HG03354 (cell line): ENCODE results near the gene ZNF385D.

Source experiments
- ATAC-seq: cut with Tn5 transposase; IDR thresholded peaks from one replicate; pipeline ENCODE4 v1.9.1; 2021; ENCODE audit warnings: mild to moderate bottlenecking; ENCODE audit not compliant: unreplicated experiment, poor library complexity, severe bottlenecking

Gene ZNF385D

DNA sequence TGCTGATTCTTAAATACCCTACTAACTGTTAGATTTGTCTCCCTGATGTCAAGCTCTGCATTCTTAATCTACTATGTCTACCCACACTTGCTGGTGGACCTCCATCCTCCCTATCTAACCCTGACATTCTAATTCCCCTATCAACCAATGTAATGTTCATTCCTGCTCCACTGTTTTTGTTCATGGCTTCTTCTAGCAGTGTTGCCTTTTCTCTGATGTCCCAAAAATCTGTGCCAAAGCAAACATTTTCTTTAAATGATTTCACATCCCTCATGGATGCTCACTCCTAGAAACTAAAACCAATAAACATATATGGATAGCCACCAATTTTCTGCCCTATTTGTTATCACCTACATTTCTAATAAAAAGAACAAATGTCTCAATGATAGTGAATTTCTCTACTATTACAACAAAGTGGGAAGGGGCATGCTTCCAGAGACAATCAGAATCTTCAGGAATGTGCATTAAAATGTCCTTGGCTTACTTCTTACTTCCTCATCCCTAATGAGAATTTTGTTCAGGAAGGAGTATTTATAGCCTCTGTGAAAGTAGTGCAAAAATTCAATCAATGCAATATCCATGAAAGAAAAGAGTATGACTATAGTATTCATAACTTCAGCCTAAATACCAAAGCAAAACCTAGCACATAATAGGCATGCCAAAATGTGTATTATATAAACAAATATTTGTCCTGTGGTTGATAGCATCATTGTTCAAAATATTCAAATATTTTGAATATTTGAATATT lies 273.3 kb downstream of the ZNF385D start:
- ATAC-seq = no peak

DNA sequence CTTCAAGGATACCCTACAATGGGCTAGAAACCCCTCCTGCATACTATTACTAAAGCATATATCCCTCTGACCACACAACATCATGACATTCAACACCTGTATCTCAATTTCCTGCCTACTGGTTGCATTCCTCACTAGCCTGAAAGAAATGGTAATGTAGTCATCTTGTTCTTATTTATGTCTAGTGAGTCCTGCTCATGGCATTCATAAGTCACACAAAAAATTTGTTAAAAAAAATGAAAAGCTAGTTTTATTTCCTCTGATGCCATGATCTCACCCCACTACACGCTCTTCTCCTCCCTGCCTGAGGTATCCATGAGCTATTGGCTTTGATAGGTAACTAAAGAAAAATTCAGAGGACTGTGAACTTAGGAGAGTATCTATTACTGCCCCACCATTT lies 284.5 kb downstream of the ZNF385D start:
- ATAC-seq = no peak

DNA sequence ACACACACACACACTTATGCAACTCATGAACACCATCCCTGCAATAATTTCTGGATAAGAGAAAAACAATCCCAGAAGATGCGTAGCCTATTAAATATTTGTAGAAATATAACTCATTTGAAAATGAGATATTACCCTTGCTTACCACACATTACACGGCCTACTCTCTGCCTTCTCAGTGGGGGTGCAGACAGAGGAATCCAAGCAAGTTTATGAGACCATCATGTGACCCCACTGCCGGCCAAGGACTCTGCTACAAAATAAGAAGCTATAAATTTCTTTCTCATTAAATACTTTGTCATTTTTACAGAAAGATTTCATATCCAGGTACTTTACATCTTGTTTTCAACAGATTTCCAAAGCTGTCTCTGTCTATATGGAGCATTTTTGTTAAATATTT lies 286.3 kb downstream of the ZNF385D start:
- no peak for ATAC-seq

DNA sequence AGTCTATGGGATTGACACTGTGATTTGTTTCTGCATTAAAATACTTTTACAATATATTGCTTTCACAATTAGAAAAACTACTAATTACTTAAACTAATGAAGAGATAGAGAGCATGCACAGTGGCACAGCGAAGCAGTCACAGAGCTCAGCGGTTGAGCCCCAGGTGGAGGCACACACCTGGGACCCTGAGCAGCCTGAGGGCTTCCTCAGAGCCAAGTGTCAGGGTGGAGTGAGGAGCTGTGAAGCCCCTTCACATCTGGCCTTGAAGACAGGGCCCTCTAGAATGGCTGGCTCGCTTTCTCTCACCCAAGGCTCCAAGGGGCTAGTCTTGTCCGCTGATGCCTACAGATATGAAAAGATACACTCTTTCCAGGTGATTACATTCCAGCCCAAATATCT lies 287.7 kb downstream of the ZNF385D start:
- no peak for ATAC-seq

DNA sequence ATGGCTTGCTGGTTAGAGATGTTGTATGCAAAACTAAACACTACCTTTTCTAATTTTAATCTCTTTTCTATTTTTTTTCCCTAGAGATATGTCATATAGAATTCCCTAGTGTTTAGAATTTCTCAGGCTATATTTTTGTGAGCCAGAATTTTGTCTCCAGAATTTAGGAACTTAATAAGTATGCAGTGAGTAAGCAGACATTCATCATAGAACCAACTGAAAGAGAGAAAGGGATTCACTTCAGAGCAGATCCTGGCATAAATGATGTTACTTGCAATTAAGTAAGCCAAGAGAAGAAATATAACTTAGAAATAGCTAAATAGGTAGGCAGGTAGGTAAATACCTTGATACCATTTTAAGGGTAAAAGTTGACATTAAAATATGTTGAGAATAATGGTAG lies 288.9 kb downstream of the ZNF385D start:
- no peak for ATAC-seq

DNA sequence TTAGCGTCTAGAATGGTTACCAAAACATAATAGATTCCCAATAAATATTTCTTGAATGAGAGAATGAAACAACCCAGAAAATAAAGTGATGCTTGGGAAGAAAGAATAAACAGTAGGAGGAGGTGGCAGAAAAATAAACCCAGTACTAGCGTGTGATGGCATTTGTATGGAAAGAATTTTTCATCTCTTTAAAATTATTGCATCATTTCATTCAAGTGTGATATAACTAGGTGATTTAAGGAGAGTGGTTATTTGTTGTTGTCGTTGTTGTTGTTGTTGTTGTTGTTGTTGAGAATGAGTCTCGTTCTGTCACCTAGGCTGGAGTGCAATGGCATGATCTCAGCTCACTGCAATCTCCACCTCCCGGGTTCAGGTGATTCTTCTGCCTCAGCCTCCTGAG lies 293.9 kb downstream of the ZNF385D start:
- ATAC-seq = no peak

DNA sequence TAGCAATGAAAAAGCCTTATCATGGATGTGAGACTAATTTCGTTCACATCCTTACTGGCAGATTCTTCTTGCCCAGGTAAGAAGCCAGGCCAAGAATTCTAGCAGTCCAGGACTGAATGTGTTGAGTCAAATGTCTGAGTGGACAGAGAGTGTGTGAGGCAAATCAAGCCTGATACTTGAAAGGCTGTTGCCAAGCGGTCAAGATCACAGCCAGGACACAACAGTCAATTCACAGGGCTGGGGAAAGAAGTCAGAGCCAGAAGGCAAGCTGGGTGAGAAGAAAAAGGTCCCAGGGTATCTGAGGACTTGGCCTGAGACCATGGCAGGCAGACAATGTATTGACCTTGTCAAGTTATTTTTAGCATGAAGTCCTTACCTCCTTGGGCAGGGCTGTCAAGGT lies 301.3 kb downstream of the ZNF385D start:
- no peak for ATAC-seq

DNA sequence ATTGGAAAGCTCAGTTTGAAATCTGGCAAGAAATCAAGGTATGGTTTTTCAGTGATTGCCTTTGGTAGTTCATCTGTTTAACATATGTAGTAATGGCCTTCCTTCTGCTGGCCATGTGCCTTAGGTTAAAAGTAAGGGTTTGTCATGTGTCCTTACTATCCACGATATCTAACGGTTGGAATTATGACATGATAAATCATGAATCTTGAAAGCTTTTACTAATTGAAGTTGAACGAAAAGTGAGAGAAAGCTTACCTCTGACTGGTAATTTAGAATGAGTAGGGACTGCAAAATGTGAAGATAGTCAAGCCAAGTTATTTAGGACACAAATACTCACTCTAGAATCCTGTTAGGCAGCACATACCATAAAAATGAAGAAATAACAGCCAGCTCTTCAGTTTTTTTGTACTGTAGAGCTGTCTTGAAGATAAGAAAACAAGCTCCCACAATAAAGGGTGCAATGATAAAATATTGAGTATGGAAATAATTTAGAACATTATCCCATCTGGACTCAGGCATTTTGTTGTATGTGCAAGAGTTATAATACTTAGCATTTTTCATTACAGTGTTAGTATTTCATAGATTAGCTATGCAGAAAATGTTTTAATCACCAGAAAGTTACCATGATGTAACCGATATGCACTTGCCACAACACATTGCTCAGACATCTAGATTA lies 303.4 kb downstream of the ZNF385D start:
- no peak for ATAC-seq

DNA sequence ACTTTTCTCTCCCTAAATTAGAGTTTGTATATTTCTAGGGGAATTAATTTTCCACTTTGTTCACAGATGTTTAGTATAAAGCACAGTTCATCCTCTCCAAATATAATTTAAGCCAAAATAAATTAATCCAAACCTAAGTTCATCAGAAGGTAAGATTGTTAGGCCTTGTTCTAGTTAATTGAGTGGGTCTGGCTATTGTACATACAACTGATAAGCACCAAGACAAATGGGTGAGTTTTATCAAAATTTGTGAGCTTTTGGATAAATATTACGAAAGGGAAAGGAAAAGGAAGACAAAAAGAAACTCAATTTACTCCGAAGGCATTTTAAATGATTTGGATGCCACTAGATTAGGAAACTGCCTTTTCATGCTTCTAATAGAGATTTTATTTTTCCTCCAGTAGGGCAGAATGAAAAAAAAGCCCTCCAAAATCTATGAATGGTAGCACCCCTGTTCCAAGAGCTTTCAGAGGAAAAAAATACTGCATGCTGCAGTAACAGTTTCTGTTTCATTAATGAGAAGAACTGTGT lies 304.0 kb downstream of the ZNF385D start:
- ATAC-seq = no peak

DNA sequence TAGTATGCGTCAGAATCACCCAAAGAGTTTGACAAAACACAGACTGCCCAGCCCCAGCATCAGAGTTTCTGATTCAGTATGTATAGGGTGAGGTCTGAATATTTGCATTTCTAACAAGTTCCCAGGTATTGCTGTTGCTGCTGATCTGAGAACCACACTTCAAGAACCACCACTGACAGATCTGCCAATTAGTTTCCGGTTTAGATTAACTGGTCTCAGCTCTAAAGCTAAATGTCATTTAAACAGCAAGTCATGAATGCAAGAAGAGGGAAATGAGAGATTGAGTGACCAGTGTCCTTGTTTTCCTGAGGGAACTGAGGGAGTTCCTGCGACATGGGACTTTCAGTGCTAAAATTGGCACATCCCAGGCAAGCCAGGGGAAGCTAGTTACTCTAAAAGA lies 305.0 kb downstream of the ZNF385D start:
- ATAC-seq = peak; percentile 73

DNA sequence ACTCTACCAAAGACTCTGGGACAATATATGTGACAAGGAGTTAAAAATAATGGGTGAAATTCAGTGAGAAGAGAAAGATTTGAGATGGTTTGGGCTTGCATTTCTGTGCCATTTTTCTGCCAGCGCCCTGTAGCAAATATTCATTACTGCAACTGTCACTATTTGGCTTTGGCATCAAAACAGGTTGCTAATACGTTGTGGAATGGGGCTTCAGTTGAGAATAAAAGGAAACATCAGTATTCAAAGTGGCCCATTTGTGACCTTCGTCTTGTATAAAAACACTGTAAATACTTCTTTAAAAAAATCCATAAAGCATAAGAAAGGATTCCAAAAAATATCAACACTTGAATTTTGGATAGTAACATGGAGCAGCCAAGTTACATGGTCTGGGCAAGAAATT lies 309.2 kb downstream of the ZNF385D start:
- ATAC-seq = no peak

DNA sequence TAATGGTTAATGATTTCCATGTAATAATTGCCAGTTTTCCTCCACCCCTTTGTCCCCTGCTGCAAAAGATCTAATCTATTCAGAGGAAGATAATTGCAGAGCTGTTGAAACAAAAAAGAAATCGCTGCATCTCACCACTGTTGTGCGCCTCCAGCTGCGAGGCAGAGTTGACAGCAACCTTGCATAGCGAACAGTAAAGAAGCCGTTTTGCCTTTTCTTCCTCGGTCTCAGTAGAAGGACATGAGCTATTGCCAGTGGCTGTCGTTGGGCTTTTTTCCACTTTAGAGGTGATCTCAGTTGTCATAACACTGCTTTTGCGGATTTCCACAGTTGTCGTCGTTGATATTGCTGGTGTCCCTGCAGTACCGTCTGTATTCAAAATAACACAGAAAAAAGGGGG lies 314.2 kb downstream of the ZNF385D start:
- no peak for ATAC-seq

DNA sequence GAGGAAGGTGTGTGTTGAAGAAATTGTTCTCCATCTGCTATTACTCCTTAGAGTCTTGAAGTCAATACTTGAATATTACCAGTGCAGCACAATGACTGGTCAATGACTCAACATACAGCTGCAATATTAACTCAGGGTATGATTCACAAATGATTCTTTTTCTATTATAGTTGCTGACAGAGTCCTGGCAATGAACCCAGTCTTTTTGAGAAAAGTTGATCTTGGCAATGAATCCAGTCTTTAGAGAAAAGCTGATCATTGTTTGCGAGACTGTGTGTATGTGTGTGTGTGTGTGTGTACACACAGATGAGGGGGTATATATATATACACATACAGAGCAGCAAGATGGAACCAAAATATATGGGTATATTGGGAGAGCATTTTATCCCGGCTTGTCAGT lies 315.1 kb downstream of the ZNF385D start:
- ATAC-seq = no peak

DNA sequence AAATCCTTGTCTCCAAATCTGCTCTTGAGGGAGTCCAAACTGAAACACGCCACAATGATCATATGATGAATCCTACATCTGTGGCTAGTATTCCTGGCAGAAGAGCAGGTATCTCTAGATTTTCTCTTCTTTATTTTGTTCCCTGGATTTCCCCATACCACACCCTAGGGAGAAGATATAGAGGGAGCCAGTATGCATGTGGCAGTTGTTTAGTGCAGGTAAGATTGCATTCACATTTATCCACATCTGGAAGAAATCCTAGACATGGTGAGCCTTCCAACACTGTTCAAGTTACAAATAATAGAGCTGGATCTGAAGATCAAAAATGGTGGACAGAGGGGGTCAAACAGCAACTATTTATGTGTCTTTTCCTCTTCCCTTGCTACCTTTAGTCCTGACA lies 316.7 kb downstream of the ZNF385D start:
- ATAC-seq = no peak

DNA sequence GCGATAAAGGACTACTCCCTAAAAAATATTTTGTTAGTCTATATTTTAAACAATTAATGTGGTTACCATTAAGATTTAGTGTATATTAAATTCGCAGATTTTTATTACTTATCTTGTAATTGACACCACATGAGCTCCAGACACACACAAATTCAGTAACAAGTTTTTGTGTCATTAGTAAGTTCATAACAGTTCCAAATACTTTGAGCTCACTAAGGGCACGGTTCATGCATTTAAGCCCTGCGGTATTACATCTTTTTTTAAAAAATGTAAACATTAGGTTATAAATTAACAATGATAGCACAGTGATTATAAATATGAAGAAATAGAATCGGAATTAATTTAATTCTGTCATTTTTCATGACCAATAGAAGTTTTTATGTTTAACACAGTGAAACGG lies 317.3 kb downstream of the ZNF385D start:
- ATAC-seq = no peak

DNA sequence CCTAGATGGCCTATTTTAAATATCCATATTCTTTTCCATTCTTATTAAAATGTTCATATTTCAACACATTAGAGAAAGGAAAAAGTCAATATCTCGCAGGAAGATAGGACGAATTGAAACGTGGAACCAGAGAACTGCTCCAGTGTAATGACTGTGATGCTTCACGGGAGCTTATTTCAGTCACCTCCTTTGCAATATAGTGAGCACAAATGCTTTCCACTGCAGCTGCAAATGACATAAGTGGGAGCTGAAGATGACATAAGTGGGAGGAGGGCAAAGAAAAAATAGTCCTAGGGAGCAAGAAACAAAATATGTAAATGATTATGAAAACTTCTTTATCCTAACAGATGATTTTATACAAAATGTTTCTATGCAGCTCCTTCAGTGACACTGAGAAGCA lies 324.1 kb downstream of the ZNF385D start:
- no peak for ATAC-seq

DNA sequence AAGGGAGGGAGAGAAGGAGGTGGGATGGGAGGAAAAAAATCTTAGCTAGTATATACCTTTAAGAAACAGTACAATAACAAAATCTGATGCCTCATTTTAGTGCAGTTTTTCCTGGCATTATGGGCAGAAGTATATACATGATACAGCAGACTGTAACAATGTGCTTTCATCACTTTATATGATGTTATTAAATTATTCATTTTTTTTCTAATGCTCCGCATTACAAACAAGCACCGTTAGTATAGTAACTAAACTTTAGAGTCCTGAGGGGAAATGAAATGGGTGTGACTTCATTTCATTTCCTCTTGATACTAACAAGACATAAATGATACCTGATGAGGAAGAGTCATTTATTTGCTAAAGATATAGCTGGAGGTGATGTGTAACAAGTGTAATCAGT lies 325.3 kb downstream of the ZNF385D start:
- ATAC-seq = no peak

DNA sequence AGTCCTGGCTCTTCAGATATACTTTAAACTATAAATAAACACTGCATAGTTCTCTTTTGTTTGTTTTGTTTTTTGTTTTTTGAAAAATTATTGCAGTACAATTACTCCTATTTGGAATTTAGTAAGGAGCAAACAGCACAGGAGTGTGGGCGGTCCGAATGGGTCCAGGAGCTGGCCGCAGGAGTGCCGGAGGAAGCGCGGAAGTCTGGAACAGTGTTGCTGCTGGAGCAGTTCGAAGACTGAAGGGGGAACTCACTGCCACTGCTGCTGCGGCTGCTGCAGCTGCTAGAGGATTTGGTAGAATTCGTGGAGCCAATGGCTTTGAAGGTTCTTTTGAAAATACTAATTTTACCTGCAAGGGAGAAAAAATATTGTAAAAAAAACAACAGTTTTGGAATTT lies 329.9 kb downstream of the ZNF385D start:
- no peak for ATAC-seq

DNA sequence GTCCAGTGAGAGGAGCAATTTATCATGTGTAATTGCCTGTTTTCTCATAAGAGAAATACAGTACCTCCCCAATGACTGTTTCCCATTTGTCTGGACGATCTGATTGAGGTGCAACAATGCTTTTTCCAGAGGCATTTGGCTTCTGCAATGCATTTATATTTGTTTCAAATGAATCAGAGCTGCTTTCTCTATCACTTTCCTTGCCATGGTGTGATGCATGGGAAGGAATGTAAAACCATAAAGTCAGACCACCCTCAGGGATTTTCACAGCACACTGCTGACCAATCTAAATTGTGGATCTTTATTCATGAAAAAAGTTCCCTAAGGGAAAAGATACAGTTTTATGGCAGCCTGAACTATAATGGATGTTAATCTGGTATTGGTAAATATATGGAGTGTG lies 333.0 kb downstream of the ZNF385D start:
- no peak for ATAC-seq

DNA sequence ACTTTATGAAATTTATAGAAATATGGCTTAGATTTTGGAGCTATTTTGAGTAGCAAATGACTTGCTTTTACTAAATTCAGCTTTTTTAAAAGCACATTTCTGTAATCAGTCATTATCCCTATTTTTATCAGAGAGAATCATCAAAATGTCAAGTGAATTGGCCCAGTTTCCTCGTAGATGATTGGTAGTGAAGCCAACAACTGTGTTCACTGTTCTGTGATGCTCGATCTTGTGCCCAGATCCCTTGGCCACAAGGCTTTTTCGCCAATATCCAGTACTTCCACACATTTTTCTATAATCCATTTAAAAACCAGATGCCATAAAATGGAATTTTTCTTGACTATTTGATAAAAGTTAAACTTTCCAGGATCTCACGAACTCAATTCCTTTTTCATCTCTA lies 336.5 kb downstream of the ZNF385D start:
- ATAC-seq = no peak

DNA sequence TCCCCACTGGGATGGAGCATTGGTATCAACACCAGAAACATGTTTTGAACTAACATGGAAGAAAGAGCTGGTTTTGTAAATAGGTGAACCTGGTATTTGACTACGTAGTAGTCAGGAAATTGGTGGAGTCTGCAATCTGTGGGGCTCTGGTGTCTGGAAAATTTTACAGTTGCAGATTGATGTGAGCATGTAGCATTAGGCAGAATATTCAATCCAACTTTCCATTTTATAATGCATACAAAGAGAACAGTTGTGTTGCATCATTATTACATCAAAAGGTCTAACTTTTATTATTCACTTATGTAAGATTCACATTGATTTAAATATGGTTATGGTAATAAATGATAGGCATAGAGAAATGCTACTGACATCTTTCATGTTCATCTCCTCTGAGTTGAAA lies 340.0 kb downstream of the ZNF385D start:
- no peak for ATAC-seq
